Measurements from ENCODE around the gene ZNF317.

ZNF317 gene

GRCh38 chr19:9140159-9140874 lies at the start of gene ZNF317:
Gene ZNF317, plus strand, starts transcription at chr19:9140397. Its CDS starts 15,620 bp downstream, at chr19:9156017.
- no peak for TF ChIP-seq CTCF (conservative IDR thresholded peaks at IDR 0.05; ENCODE audit: low read depth, low read length)
- DNase-seq (ENCODE audit: low read depth), result peak; percentile 93
- H3K4me3 ChIP-seq (ENCODE audit: low read depth, low read length), result peak within 1 kb of the TSS; percentile 99

GRCh38 chr19:9107375-9107774 lies 32.8 kb upstream of the ZNF317 start, which contains the start of gene OR7G2:
Gene OR7G2, minus strand, starts transcription at chr19:9107475. Its CDS starts 4,232 bp downstream, at chr19:9103243.
- TF ChIP-seq CTCF (conservative IDR thresholded peaks at IDR 0.05; ENCODE audit: low read depth, low read length), result no peak
- H3K4me3 ChIP-seq (ENCODE audit: low read depth, low read length), result no peak within 1 kb of the TSS
- no peak for DNase-seq (ENCODE audit: low read depth)

GRCh38 chr19:9109959-9110358 lies 30.2 kb upstream of the ZNF317 start:
- TF ChIP-seq CTCF (conservative IDR thresholded peaks at IDR 0.05; ENCODE audit: low read depth, low read length), result no peak
- DNase-seq (ENCODE audit: low read depth), result no peak
- H3K4me3 ChIP-seq (ENCODE audit: low read depth, low read length), result no peak overlapping the region

- DNase-seq (ENCODE audit: low read depth), result no peak
- no peak within 1 kb of the TSS for H3K4me3 ChIP-seq (ENCODE audit: low read depth, low read length)
- no peak for TF ChIP-seq CTCF (conservative IDR thresholded peaks at IDR 0.05; ENCODE audit: low read depth, low read length)
Observed at GRCh38 chr19:9115307-9115813, 24.8 kb upstream of the ZNF317 start, which contains the start of gene OR7G1. Gene OR7G1, minus strand, starts transcription at chr19:9115763. Its CDS starts 0 bp downstream, at chr19:9115763.

- TF ChIP-seq CTCF (conservative IDR thresholded peaks at IDR 0.05; ENCODE audit: low read depth, low read length), result no peak
- no peak overlapping the region for H3K4me3 ChIP-seq (ENCODE audit: low read depth, low read length)
- DNase-seq (ENCODE audit: low read depth), result no peak
Observed at GRCh38 chr19:9116547-9116946, 23.6 kb upstream of the ZNF317 start.

DNA sequence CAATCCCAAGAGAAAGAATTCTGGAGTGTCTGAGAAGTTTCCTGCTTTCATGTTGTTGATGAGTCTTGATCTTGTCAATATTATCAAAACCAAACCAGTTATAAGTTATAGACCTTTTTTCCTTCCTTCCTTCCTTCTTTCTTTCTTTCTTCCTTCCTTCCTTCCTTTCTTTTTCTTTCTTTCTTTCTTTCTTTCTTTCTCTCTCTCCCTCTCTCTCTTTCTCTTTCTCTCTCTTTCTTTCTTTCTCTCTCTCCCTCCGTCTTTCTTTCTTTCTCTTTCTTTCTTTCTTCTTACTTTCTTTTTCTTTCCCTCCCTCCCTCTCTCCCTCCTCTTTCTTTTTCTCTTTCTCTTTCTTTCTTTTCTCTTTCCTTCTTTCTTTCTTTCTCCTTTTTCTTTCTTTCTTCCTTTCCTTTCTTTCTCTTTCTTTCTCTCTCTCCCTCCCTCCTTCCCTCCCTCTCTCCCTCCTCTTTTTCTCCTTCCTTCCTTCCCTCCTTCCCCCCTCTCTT lies 13.2 kb upstream of the ZNF317 start, which contains the start of gene OR7G3:
OR7G3 (minus strand) TSS at position 51 of the 506 bp plus-strand sequence; CDS start at position 51, 0 bp downstream.
- no peak for TF ChIP-seq CTCF (conservative IDR thresholded peaks at IDR 0.05; ENCODE audit: low read depth, low read length)
- H3K4me3 ChIP-seq (ENCODE audit: low read depth, low read length), result no peak within 1 kb of the TSS
- DNase-seq (ENCODE audit: low read depth), result no peak
